AG04450 (cell line): ENCODE data around the gene SATB2. TPM values are rescaled to one million over a fixed set of nuclear protein-coding genes. Genes with fewer than 3 reads are reported as not detected.
A peak's percentile ranks its signal among the peaks of the same experiment; 100 is the strongest.

Source experiments
- CTCF ChIA-PET: fragments of 300-600, 350-600 bp; formaldehyde crosslinking; extraction: SDS; loops from one replicate; lab custom pipeline; 2022; ENCODE audit warnings: antibody characterized with exemption, inconsistent platforms; lab: Charles Lee
- POLR2A ChIA-PET: fragments of 350-600 bp; formaldehyde crosslinking; extraction: SDS; loops from one replicate; lab custom pipeline; 2021; ENCODE audit warnings: antibody characterized with exemption, inconsistent platforms; lab: Yijun Ruan, JAX
- DNase-seq: peaks from one replicate; pipeline ENCODE4 v3.0.0-alpha.2; 2011; ENCODE audit warnings: low read depth, low spot score
- H3K27ac ChIP-seq: one replicate; pipeline ENCODE4 v1.5.1; 2012; ENCODE audit warnings: low read depth, low read length, control low read depth
- H3K27me3 ChIP-seq: one replicate; pipeline ENCODE4 v1.6.0; 2012; ENCODE audit warnings: low read length; ENCODE audit not compliant: control insufficient read depth, insufficient read depth
- H3K4me3 ChIP-seq: 2 replicates; pipeline ENCODE4 v1.5.1; 2011; ENCODE audit warnings: mild to moderate bottlenecking, low read depth, low read length, control low read depth
- H3K9me3 ChIP-seq: 2 replicates; pipeline ENCODE4 v1.5.1; 2012; ENCODE audit warnings: low read length; ENCODE audit not compliant: control insufficient read depth, insufficient read depth
- CTCF ChIP-seq: IDR thresholded peaks from 2 replicates; pipeline ENCODE4 v1.5.1; 2011; ENCODE audit warnings: low read depth, low read length, control low read depth, inconsistent platforms
- polyA plus RNA-seq: library from polyadenylated mRNA; depleted of rRNA; stranded (reverse); fragments of >200 nt; gene quantifications from 2 replicates; pipeline ENCODE4 v1.2.3, GENCODE V29; 2011

Gene SATB2
- polyA plus RNA-seq, 1 experiment, result 5.0 TPM

- no peak for TF ChIP-seq CTCF
Measured at GRCh38 chr2:199460101-199460671, 2.4 kb upstream of the SATB2 start.

GRCh38 chr2:199459286-199460100 lies 1.8 kb upstream of the SATB2 start:
- Histone ChIP-seq H3K27me3 (peaks cover 26% of the 10 kb centered on the region), H3K9me3 (peaks cover 9% of the 10 kb centered on the region; the same call in 1 of the 2 replicates), H3K4me3 (peak overlapping the region; percentile 90), H3K27ac (peak overlapping the region; percentile 57)
- CTCF ChIA-PET, result interaction anchor here (0.5 to 3.0 kb wide), 3 partner anchors 12 to 691 kb away, joined by 3 to 11 read pairs (median 4); no protein-coding TSS in a partner anchor
- DNase-seq, result peak; percentile 90
- TF ChIP-seq CTCF, result no peak
- POLR2A ChIA-PET, result interaction anchor here (0.7 kb wide), 2 partner anchors 67 to 510 kb away, joined by 5 to 11 read pairs; no protein-coding TSS in a partner anchor

More at GRCh38 chr2:199460101-199460671, 2.4 kb upstream of the SATB2 start:
- CTCF ChIA-PET, result interaction anchor here (0.5 to 3.0 kb wide), 4 partner anchors 11 to 803 kb away, joined by 3 to 11 read pairs (median 4); no protein-coding TSS in a partner anchor
- Histone ChIP-seq H3K9me3 (peaks cover 9% of the 10 kb centered on the region; the same call in 1 of the 2 replicates), H3K27ac (peak overlapping the region; percentile 57), H3K4me3 (peak overlapping the region; percentile 90), H3K27me3 (peaks cover 33% of the 10 kb centered on the region)
- POLR2A ChIA-PET, result interaction anchor here (0.7 kb wide), 2 partner anchors 67 to 509 kb away, joined by 5 to 11 read pairs; no protein-coding TSS in a partner anchor
- no peak for DNase-seq

- Histone ChIP-seq H3K4me3 (peak overlapping the region; percentile 90), H3K9me3 (peaks cover 9% of the 10 kb centered on the region; the same call in 1 of the 2 replicates), H3K27me3 (peaks cover 20% of the 10 kb centered on the region), H3K27ac (peak overlapping the region; percentile 57)
- POLR2A ChIA-PET, result interaction anchor here (1.4 kb wide), 1 partner anchor 15 kb away, joined by 3 read pairs; no protein-coding TSS in a partner anchor
- DNase-seq, result no peak
- TF ChIP-seq CTCF, result no peak
- CTCF ChIA-PET, result interaction anchor here (3.0 kb wide), 1 partner anchor 13 kb away, joined by 11 read pairs; no protein-coding TSS in a partner anchor
Measured at GRCh38 chr2:199458806-199459285, 1.1 kb upstream of the SATB2 start.

DNA sequence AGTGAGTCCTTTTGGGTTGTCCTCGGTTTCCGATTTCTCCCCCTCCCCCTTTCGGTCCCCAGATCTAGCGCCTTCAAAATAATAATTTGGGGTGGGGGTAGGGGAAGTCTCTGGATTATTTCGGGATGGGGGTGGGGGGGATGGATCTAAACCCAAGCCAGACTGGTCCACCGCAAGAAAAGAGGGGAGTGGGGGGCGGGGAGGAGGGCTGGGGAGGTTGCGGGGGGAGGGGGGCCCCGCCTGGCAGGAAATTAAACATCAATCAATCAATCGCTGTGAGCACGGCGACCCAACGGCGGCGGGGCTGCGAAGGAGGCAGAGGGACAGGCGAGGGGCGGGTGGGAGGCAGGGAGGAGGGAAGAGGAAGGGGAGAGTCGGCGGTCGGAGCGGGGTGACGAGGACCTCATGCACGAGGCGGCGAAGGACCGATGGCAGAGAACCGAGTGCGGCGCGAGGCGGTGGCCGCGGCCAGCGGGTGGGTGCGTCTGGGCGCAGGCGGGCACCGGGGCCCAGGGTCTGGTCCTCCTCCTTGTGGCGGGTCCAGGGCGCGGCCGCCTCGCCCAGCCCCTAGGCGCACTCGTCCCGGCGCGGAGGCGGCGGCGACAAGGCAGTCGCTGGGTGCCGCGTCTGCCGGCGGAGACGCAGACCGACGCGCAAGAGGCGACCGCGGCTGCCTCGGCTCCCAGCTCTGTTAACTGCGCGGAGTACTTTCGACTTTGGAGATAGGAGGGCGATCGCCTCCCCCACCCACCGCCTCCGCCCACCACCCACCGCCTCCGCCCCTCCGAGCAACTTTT lies 468 bp upstream of the SATB2 start:
- POLR2A ChIA-PET, result interaction anchor here (1.4 kb wide), 1 partner anchor 15 kb away, joined by 3 read pairs; no protein-coding TSS in a partner anchor
- Histone ChIP-seq H3K9me3 (peaks cover 9% of the 10 kb centered on the region; the same call in 1 of the 2 replicates), H3K4me3 (peak overlapping the region; percentile 90), H3K27me3 (peaks cover 15% of the 10 kb centered on the region), H3K27ac (no peak overlapping the region)
- no peak for DNase-seq
- TF ChIP-seq CTCF, result no peak
- CTCF ChIA-PET, result interaction anchor here (3.0 kb wide), 1 partner anchor 13 kb away, joined by 11 read pairs; no protein-coding TSS in a partner anchor
